Sigmoid colon (tissue), 7 donors: ENCODE measurements around the gene FHOD3. TPM values are rescaled to one million over a fixed set of nuclear protein-coding genes. Genes with fewer than 3 reads are reported as not detected.

Source experiments
- DNase-seq: peaks from one replicate; pipeline ENCODE4 v3.0.0-alpha.2; 2019
- H3K27ac ChIP-seq, 4 donors: fragments of 200-600 bp; sonication (generic); one replicate each; pipeline ENCODE4 v1.5.1; 2016 to 2019; ENCODE audit warnings: mild to moderate bottlenecking in 1 of 4
- H3K27me3 ChIP-seq, 3 donors: fragments of 200-600 bp; sonication (generic); one replicate each; pipeline ENCODE4 v1.5.1; 2019; ENCODE audit warnings: mild to moderate bottlenecking in 1 of 3
- H3K36me3 ChIP-seq, 4 donors: fragments of 200-600 bp; sonication (generic); one replicate each; pipeline ENCODE4 v1.5.1; 2016 to 2019
- H3K4me1 ChIP-seq, 4 donors: fragments of 200-600 bp; sonication (generic); one replicate each; pipeline ENCODE4 v1.5.1; 2017 to 2019
- H3K4me3 ChIP-seq, 4 donors: fragments of 200-600 bp; sonication (generic); one replicate each; pipeline ENCODE4 v1.5.1; 2017 to 2019; ENCODE audit warnings: mild to moderate bottlenecking in 2 of 4, moderate library complexity in 1 of 4
- H3K9me3 ChIP-seq, 4 donors: fragments of 200-600 bp in 3 of 4; sonication (generic) in 3 of 4; one replicate each; pipeline versions ENCODE4 v1.5.1 to v1.6.1; 2013 to 2019
- CTCF ChIP-seq, 4 experiments: fragments of 450-650 bp in 3 of 4; fragments of 200-600 bp in 1 of 4; IDR thresholded peaks; one replicate each; pipeline ENCODE4 v1.5.1; 2016 to 2019; ENCODE audit warnings: antibody characterized with exemption in 4 of 4, mild to moderate bottlenecking in 3 of 4, moderate library complexity in 2 of 4
- EP300 ChIP-seq, 4 donors: sonication (generic); formaldehyde crosslinking; IDR thresholded peaks; one replicate each; pipeline ENCODE4 v1.6.1; 2017; ENCODE audit warnings: antibody characterized with exemption in 4 of 4
- POLR2A ChIP-seq, 2 donors: fragments of 450-650 bp; IDR thresholded peaks; one replicate each; pipeline ENCODE4 v1.6.1; 2016; ENCODE audit warnings: antibody characterized with exemption in 2 of 2, mild to moderate bottlenecking in 2 of 2, moderate library complexity in 2 of 2
- POLR2AphosphoS5 ChIP-seq, 4 donors: sonication (generic); formaldehyde crosslinking; IDR thresholded peaks; one replicate each; pipeline ENCODE4 v1.6.1; 2017; ENCODE audit warnings: antibody characterized with exemption in 4 of 4
- WGBS, 2 donors: extraction: QIAGEN DNeasy Blood & Tissue Kit; methylation state at CpG; one replicate each; pipeline ENCODE4 v1.1.7; 2013; 5-methylcytosine and 5-hydroxymethylcytosine counted together
- intact Hi-C: fragments of 100-400 bp; cut with DNase I; formaldehyde crosslinking; loops from one replicate; pipeline ENCODE4 v1.15.1; 2023
- polyA plus RNA-seq, 3 donors: library from polyadenylated mRNA; stranded (reverse); fragments of 200-250 nt; gene quantifications; one replicate each; pipeline ENCODE4 v1.2.3, GENCODE V29; 2013
- total RNA-seq, 4 donors: library from RNA; depleted of rRNA; stranded (reverse); fragments of >200 nt; gene quantifications; one replicate each; pipeline ENCODE4 v1.1.0, GENCODE V29; 2016
- donor health status: healthy with polysubstance abuse.
- donor health status: Bipolar disorder and iron deficiency.
- donor health status: healthy.

The FHOD3 gene
- total and polyA plus RNA-seq, 7 donors: 1.2 to 24.9 (median 9.5) TPM

- WGBS, 2 donors: 96 to 97% methylated on average over 4 of the region's 4 CpGs
- Histone ChIP-seq H3K4me3 (no peak overlapping the region), H3K36me3 (no peaks in the 10 kb centered on the region), H3K4me1 (no peaks in the 10 kb centered on the region), H3K27me3 (no peaks in the 10 kb centered on the region), H3K9me3 (no peaks in the 10 kb centered on the region), H3K27ac (no peak overlapping the region)
- intact Hi-C loops: no loop called here
- TF ChIP-seq EP300 (IDR thresholded peaks at IDR 0.05) (no peak), POLR2AphosphoS5 (IDR thresholded peaks at IDR 0.05) (no peak), CTCF (IDR thresholded peaks at IDR 0.05) (no peak), POLR2A (IDR thresholded peaks at IDR 0.05) (no peak)
- no peak for DNase-seq
Observed at GRCh38 chr18:36490897-36491296, 193.4 kb downstream of the FHOD3 start.

GRCh38 chr18:36492604-36493329 lies 195.3 kb downstream of the FHOD3 start:
- DNase-seq: no peak
- no peak overlapping the region for H3K4me3 ChIP-seq
- intact Hi-C loops: no loop called here
- WGBS, 2 donors: 70 to 81% methylated on average over 6 of the region's 6 CpGs
- no peaks in the 10 kb centered on the region for H3K27me3 ChIP-seq
- TF ChIP-seq EP300 (IDR thresholded peaks at IDR 0.05) (no peak), CTCF (IDR thresholded peaks at IDR 0.05) (no peak), POLR2A (IDR thresholded peaks at IDR 0.05) (no peak), POLR2AphosphoS5 (IDR thresholded peaks at IDR 0.05) (no peak)
- H3K36me3 ChIP-seq: no peaks in the 10 kb centered on the region
- no peaks in the 10 kb centered on the region for H3K4me1 ChIP-seq
- H3K9me3 ChIP-seq: no peaks in the 10 kb centered on the region
- no peak overlapping the region for H3K27ac ChIP-seq

- H3K4me1 ChIP-seq: no peaks in the 10 kb centered on the region
- TF ChIP-seq EP300 (IDR thresholded peaks at IDR 0.05): no peak
- TF ChIP-seq POLR2A (IDR thresholded peaks at IDR 0.05): no peak
- no peak for TF ChIP-seq POLR2AphosphoS5 (IDR thresholded peaks at IDR 0.05)
- no peak for TF ChIP-seq CTCF (IDR thresholded peaks at IDR 0.05)
- H3K36me3 ChIP-seq: no peaks in the 10 kb centered on the region
- no peaks in the 10 kb centered on the region for H3K27me3 ChIP-seq
- 63 to 71% methylated on average over 15 of the region's 15 CpGs for WGBS, 2 donors
- no peak overlapping the region for H3K4me3 ChIP-seq
- intact Hi-C loops: no loop called here
- no peak for DNase-seq
- H3K27ac ChIP-seq: no peak overlapping the region
- no peaks in the 10 kb centered on the region for H3K9me3 ChIP-seq
Observed at GRCh38 chr18:36493349-36494159, 196.0 kb downstream of the FHOD3 start.

GRCh38 chr18:36494160-36494437 lies 196.6 kb downstream of the FHOD3 start:
- Histone ChIP-seq H3K36me3 (no peaks in the 10 kb centered on the region), H3K4me1 (no peaks in the 10 kb centered on the region), H3K27me3 (no peaks in the 10 kb centered on the region), H3K27ac (no peak overlapping the region), H3K4me3 (no peak overlapping the region), H3K9me3 (no peaks in the 10 kb centered on the region)
- TF ChIP-seq POLR2AphosphoS5 (IDR thresholded peaks at IDR 0.05): no peak
- TF ChIP-seq EP300 (IDR thresholded peaks at IDR 0.05): no peak
- no peak for TF ChIP-seq POLR2A (IDR thresholded peaks at IDR 0.05)
- TF ChIP-seq CTCF (IDR thresholded peaks at IDR 0.05): no peak
- intact Hi-C loops: no loop called here
- no peak for DNase-seq
